Renal pelvis (tissue), 4 donors: ENCODE measurements around the gene TXLNA. TPM values are rescaled to one million over a fixed set of nuclear protein-coding genes. Genes with fewer than 3 reads are reported as not detected.

ENCODE experiments used
- DNase-seq: peaks from one replicate; pipeline ENCODE4 v3.0.0-alpha.2; 2013
- polyA plus RNA-seq, 3 donors: library from polyadenylated mRNA; unstranded; fragments of 120-200 nt; gene quantifications; one replicate each; pipeline ENCODE4 v1.2.1, GENCODE V29; 2013; ENCODE audit not compliant: insufficient read length in 3 of 3

Gene TXLNA
- polyA plus RNA-seq, 3 donors, result 48.9 to 51.0 (median 49.2) TPM

DNA sequence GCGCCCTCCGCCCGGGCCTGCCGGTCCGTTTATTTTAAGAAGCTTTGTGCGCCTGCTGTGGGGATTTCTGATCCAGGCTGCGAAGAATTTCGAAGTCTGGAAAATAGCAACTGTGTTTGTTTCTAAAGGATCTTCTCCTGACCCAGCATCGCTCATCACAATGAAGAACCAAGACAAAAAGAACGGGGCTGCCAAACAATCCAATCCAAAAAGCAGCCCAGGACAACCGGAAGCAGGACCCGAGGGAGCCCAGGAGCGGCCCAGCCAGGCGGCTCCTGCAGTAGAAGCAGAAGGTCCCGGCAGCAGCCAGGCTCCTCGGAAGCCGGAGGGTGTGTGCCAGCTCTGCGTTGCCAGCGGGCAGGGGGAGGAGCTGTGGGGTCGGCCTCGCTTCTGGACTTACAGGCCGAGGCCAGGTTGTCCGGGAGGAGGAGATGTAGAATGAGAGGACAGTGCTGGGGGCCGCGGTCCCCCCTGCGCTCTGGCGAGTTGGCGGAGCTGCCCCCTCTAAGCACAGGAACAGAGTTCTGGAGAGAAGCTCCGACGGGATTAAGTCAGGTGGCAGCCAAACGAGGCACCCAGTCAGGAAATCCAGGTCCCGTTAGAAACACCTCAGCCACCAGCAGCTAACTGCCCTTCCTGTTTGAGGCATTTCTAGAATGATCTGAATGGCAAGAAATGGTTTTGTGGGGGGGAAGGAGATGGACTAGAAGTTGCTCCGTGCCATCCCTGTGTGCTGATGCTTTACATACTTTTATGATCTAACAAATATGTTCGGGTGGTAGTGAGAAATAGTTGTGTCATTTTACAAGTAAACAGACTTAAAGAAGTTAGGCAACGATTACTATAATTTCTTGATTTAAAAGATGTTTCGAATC is 948 bp downstream of the TXLNA start:
- peak; percentile 47 for DNase-seq

DNA sequence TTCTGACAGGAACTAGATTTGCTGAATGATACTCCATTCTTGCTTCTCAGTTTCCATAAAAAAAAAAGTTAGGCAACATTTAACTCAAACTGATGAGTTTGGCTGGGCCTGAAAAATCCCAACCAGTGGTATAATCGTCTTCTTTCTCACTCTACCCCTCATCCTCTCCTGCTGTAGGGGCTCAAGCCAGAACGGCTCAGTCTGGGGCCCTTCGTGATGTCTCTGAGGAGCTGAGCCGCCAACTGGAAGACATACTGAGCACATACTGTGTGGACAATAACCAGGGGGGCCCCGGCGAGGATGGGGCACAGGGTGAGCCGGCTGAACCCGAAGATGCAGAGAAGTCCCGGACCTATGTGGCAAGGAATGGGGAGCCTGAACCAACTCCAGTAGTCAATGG is 1.6 kb downstream of the TXLNA start:
- no peak for DNase-seq

DNA sequence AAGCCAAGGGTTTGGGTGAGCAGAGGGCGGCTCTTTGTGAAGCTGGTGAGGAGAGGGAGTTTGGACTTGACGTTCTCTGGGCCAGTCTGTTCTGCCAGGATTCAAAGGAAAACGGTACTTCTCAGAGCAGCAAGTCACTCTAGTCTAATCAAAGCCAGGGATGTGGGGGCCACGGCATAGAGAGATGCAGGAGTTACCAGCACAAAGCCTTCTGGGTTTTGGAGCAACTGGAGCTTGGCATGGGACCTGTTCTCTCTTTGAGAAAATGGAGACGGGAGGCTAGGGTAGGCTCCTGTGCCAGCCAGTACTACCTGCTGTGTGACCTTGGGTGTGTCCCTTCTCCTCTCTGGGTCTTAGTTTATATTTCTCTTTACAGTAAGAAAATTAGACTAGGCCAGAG is 2.1 kb downstream of the TXLNA start:
- DNase-seq, result no peak

DNA sequence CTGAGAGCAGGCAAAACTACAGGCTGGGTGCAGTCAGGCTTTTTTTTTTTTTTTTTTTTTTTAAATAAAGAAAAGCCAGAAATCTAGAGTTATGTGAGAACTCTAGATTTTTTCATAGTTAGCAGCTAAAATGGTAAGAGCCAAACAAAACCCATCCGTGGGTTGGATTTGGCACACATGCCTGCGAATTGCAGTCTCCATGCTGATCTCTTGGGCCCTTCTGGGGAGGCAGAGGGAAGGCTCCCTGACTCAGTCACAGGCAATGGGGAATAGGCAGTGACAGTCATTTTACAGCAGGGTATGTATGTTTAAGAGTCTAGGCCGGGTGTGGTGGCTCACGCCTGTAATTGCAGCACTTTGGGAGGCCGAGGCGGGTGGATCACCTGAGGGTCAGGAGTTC is 2.6 kb downstream of the TXLNA start:
- no peak for DNase-seq

DNA sequence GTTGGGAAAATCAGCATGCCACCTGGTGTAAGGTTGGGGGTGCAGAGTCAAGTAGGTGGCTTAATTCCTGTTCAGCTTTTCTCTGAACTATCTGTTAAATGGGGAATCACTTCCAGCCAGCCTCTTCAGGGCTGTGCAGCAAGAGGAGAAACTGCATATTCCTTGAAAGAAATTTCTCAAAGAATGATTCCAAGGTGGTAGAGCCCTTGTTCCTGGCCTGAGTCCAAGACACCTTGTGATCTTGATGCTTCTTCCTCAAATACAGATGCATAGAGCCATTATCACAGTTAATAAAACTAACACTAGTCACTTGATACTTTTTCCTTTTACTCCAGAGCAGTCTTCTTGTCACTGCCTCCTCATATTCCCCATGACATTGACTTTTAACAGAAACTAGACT is 5.2 kb downstream of the TXLNA start:
- no peak for DNase-seq

DNA sequence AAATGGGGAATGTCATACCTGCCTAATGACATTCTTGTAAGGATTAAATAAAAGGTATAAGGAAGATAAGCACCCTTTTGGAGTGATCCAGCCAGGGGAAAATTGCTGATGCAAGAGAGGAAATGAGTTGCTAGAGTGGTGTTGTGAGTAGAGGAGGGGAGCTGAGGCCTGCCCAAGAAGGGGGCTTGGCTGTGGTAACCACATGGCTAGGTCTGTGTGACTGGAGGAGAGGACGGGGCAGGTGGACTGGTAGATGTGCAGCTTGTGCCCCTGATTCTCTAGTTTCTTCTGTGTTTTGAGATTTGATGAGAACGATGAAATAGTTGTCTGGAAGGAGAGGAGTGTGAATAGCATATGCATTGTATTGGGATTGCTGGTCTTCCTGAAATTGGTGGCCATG is 6.6 kb downstream of the TXLNA start:
- no peak for DNase-seq

DNA sequence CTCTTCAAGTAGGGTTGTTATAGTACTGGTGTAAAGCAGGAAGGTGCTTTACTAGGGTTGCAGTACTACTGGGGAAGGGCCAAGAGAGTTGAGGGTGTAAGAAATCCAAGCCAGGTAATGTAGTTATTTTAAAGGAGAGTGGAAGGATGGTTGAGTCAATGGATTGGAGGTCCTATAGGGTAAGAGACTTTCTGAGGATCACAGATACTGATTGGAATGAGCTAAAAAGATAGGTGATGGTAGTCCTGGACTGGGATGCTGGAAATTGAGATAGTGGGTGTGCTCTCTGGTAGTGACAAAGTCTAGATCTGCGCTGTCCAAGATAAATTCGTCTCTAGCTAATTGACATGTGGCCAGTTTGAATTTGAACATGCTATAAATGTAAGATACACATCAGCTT is 7.0 kb downstream of the TXLNA start:
- DNase-seq, result no peak

DNA sequence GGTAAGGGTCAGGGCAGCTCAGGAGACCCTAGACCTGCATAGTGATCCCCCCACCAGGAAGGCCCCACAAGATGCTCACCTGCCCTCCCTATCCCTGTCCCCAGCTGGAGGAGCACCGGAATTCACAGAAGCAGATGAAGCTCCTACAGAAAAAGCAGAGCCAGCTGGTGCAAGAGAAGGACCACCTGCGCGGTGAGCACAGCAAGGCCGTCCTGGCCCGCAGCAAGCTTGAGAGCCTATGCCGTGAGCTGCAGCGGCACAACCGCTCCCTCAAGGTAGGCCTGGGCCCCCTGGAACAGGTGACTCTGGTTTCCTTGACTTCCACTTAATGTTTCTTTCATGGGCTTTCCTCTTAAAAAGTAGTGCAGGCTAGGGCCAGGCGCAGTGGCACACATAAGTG is 8.4 kb downstream of the TXLNA start:
- no peak for DNase-seq

DNA sequence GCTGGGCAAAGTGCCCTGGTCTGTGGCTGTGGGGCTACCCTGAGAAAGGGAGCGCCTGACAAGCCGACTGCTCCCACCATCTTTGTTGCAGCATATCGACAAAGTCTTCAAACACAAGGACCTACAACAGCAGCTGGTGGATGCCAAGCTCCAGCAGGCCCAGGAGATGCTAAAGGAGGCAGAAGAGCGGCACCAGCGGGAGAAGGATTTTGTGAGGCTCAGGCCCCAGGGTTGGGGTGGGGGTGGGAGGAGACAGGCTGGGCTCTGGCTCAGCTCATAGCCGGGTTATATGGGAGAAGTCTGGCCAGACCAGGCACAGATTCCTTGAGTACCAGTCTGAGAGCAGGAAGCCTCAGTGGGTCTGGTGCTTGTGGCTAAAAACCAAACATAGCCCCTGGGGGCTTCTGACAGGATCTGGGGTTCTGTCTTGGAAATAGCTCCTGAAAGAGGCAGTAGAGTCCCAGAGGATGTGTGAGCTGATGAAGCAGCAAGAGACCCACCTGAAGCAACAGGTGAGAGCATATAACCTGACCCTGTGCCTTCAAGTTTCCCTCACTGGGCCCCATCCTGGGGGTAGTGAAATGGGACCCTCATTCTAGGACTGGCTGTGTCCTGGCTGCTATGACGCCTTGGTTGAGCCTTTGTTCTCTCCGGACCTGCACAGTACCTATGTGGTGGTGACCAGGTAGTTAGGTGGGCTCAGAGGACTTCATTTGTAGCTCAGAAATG is 12.9 kb downstream of the TXLNA start:
- DNase-seq, result no peak

DNA sequence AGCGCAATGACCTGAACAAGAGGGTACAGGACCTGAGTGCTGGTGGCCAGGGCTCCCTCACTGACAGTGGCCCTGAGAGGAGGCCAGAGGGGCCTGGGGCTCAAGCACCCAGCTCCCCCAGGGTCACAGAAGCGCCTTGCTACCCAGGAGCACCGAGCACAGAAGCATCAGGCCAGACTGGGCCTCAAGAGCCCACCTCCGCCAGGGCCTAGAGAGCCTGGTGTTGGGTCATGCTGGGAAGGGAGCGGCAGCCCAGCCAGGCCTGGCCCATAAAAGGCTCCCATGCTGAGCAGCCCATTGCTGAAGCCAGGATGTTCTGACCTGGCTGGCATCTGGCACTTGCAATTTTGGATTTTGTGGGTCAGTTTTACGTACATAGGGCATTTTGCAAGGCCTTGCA is 15.5 kb downstream of the TXLNA start:
- DNase-seq, result no peak

DNA sequence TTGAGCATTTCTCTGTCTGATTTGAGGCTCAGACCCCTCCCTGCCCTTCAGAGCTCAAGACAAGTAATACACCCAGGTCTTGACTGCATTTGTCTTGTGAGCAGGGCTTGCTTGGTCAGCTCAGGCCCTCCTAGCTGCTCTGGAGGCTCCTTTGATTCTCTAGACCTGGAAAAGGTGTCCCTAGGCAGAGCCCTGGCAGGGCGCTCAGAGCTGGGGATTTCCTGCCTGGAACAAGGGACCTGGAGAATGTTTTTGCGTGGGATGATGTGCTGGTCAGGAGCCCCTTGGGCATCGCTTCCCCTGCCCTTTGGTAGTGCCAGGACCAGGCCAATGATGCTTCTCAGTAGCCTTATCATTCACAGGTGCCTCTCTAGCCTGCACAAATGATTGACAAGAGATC is 16.1 kb downstream of the TXLNA start:
- DNase-seq, result no peak

DNA sequence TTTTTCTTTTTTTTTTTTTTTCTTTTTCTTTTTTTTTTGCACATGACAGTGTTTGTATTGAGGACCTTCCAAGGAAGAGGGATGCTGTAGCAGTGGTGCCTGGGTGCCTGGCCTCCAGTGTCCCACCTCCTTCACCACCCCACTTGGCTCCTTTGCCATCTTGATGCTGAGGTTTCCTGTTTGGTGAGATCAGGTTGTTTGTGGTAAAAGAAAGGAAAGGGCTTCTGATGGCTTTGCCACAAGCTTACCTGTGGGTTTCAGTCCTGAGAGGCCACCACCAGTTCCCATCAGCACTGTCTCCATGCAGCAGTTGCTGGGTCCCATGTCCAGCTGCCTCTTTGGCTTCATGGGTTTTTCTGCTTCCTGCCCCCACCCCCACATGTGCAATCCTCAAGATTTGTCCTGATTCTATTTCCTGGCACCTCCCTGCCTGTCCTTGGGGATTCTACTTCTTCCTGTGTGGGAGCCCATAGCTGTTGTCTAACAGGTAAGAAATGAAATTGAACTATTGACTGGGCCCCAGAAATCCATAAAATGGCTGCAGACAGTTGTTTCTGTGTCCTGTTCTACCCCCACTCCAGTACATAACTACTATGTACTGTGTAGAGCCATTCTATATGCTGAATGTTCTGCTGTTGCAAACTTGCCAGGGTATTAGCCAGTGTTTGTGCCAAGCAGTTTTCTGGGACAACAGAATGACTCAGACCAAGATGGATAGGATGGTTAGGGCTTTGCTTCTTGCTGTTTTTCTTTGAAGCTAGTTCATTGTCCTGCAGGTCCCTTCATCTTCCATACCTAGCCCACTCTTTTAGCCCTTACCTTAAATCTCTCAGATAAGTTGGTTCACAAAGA is 16.7 kb downstream of the TXLNA start:
- no peak for DNase-seq

DNA sequence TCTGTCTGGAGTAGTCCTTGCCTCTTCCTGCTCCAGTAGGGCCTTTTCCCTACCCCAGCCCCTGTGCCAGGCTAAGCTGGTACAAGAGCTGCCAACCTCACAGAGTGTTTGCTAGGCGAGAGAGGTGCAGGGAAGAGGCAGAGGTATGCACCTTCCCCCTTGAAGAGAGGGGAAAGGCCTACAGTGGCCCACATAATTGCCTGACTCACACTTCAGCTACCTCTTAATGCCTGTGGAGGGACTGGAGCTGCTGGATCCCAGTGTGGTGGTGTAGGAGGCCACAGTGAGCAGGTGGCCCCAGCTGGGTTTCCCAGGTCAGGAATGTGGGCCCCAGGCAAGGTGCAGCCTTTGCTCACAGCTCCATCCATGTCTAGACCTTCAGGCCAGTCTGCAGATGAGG is 17.6 kb downstream of the TXLNA start:
- DNase-seq, result no peak

DNA sequence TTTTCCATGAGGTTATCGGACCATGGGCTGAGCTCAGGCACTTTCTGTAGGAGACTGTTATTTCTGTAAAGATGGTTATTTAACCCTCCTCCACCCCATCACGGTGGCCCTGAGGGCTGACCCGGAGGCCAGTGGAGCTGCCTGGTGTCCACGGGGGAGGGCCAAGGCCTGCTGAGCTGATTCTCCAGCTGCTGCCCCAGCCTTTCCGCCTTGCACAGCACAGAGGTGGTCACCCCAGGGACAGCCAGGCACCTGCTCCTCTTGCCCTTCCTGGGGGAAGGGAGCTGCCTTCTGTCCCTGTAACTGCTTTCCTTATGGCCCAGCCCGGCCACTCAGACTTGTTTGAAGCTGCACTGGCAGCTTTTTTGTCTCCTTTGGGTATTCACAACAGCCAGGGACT is 18.4 kb downstream of the TXLNA start:
- DNase-seq, result no peak

DNA sequence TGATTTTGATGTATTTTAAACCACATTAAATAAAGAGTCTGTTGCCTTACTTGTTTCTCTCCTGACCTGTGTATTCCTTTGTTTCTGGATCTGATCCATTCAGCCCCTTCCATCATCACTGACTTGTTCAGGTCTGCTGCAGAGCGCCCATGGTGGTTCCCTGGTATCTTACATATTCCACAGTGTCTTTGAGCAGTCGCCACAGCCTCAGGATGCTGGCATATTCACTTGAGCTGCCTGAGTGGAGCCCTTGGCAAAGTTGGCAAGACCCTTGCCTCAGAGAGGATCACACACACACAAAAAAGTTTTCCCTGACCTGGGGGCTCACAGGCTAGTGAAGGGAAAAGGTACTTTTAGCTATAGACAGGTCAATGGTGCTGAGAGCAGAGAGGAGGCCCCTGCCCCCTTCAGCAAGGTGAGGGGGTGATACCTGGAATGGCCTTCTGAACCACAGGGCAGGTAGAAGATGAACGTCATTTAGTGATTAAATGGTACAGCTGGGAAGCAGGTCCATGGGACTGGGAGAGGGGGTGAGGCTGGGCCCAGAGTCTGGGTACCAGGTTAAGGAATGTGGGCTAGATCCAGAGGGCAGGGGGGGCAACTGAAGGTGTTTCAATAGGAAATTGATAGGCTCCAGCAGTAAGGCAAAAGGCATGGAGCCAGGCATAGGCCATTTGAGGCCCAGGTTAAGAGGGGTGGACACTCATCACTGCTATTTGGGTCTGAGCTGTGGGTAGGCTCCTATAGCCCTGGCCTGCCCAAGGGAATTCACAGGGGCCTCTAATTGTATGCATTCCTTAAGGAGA is 19.0 kb downstream of the TXLNA start:
- no peak for DNase-seq

DNA sequence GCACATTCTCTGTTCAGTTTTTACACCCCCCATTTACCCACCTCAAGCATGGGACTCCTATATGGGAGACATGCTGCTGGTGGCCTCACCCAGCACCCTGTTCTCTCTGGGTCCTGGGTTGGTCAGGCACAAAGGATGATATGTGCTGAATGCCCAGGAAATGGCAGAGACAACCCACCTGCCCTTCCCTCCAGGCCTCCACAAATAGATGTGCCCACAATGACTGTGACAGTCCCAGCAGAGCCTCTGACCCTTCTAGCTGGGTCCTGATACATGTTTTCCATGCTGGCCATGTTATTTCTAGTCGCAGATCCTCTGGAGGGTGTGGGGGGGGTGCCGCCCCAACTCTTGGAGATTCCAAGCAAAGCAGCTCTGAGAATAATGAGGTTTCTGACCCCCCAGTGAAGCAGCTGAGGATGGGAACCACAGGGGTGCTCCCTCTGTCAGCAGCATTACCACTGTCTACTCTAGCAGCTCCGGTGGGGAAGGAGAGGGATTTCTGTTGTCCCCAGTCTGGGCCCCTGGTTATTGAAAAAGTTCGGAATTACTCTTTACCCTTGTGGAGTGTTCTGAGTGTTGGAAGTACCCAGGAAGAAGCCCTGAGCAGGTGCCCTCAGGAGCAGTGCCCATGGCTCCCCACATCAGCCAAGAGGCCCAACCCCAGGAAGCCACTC is 19.7 kb downstream of the TXLNA start:
- no peak for DNase-seq

DNA sequence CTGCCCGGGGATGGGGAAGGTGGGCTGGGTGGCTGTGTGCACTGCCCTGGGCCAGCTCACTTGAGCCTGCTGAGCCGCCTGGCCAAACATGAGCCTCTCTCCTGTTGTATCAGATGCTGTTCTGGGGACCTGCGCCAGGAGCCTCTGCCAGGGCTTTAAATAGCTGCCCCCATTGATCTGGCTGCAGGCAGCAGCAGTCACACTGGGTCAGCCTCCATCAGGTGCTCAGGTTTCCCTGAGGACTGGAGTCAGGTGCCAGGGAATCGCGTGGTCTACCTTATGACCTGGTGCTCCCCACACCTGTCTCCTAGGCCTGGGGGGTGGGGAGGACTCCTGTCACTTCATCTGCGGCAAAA is 20.2 kb downstream of the TXLNA start:
- DNase-seq, result no peak

DNA sequence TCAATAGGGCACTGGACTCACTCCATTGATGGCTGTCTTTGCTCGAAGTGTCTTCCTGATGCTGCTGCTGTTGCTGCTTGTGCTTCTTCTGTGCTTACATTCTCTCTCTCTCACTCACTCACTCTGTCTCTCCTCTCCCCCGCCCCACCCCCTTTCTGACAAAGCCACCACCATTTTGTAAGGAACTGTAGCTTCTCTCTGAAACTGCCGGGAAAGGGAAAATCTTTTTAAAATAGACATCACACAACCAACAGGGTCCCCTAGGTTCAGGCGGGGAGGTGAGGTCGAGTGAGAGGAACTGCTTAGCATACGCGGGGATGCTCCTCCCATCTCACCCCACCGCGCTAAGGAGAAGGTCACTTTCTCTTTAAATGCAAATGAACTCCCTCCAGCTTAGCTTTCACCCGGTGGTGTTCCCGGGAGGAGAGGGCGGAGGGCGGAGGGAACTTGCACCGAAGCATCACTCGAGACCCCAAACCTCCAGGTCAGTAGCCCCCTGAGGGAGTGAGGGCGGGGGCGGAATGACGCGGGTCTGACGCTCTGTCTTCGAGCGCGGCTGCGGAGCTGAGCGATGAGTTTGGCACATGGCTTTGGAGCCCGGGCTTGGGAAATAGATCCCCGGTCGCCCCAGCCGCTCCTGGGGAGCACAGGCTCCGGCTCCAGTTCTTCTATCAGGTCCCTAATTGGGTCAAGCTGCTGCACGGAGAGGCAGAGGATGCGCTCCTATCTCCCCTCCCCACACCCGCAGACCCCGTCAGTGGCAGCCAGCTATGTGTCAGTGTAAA is 20.9 kb downstream of the TXLNA start, which contains the start of gene CCDC28B:
Gene CCDC28B, plus strand, starts transcription at position 370 of the 785 bp plus-strand sequence. CDS start 1,341 bp downstream, outside the sequence.
- peak; percentile 70 for DNase-seq

DNA sequence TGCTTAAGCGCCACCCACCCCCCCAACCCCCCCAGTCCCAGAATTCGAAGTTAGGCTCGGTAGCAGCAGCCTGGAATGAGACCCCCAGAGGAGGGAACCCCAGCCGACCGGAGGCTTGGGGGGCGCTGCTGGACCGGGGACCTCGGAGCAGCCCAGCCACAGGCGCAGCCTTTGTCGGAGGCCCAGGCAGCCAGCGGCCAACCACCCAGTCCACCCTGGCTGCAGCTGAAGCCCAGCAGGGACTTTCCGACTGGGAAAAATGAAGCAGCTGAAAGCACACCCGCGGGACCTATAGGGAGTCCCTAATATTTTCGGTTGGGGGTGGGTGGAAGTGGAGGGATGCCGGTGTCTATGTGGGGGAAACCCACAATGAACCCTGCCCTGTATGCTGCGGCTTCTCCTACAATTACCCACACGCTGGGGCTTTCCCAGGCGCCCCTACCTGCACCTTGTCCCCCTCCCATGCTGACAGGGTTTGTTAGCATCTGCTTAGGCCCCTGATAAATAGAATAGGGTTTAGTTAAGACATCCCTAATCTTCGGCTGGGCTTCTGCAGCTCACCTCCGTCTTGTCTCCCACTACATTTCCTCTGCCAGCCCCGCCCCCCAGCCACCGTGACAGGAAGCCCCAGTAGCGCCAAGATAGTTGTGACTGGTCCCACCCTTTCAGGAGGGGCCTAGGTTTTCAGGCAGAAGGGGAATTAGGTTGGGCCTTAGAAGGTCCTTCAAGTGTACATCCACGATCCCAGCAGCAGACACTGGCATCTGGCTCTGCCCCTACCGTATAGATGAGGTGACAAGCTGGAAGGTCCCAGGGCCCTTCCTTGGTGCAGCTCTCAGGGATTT is 21.8 kb downstream of the TXLNA start:
- peak; percentile 61 for DNase-seq
